Liver (tissue), 9 donors: ENCODE data around the gene ARHGEF33. TPM values are rescaled to one million over a fixed set of nuclear protein-coding genes. Genes with fewer than 3 reads are reported as not detected.
"Not testable (repeated sequence)": the region's sequence is repeated elsewhere in the genome, so short reads cannot be mapped to it uniquely, and the experiment has no call there.

Experiments used
- DNase-seq: peaks from one replicate; pipeline ENCODE4 v3.0.0-alpha.2; 2017; ENCODE audit warnings: low spot score
- H3K27ac ChIP-seq, 2 donors: one replicate each; pipeline ENCODE4 v1.7.0; 2013; ENCODE audit warnings: inconsistent platforms in 2 of 2, low read length in 2 of 2, control low read depth in 1 of 2, low read depth in 1 of 2, mild to moderate bottlenecking in 1 of 2
- H3K27me3 ChIP-seq, 4 donors: one replicate each; pipeline versions ENCODE4 v1.6.1 to v1.7.0; 2013; ENCODE audit warnings: low read length in 3 of 4, inconsistent platforms in 1 of 4, mild to moderate bottlenecking in 1 of 4, moderate library complexity in 1 of 4; ENCODE audit not compliant: control insufficient read depth in 4 of 4, insufficient read depth in 4 of 4
- H3K36me3 ChIP-seq, 4 donors: one replicate each; pipeline versions ENCODE4 v1.6.1 to v1.7.0; 2013; ENCODE audit warnings: low read length in 3 of 4, mild to moderate bottlenecking in 3 of 4, low read depth in 1 of 4, moderate library complexity in 1 of 4; ENCODE audit not compliant: control insufficient read depth in 4 of 4, insufficient read depth in 3 of 4
- H3K4me1 ChIP-seq, 4 donors: one replicate each; pipeline versions ENCODE4 v1.6.1 to v1.7.0; 2013; ENCODE audit warnings: low read length in 3 of 4, mild to moderate bottlenecking in 3 of 4, moderate library complexity in 1 of 4; ENCODE audit not compliant: control insufficient read depth in 4 of 4, insufficient read depth in 4 of 4
- H3K4me3 ChIP-seq, 3 donors: one replicate each; pipeline versions ENCODE4 v1.6.1 to v1.7.0; 2013; ENCODE audit warnings: low read length in 3 of 3, control low read depth in 1 of 3, low read depth in 1 of 3, mild to moderate bottlenecking in 1 of 3
- H3K9ac ChIP-seq, 2 donors: one replicate each; pipeline ENCODE4 v1.7.0; 2013; ENCODE audit warnings: low read length in 2 of 2, mild to moderate bottlenecking in 2 of 2, moderate library complexity in 2 of 2, control low read depth in 1 of 2, low read depth in 1 of 2
- H3K9me3 ChIP-seq, 4 donors: one replicate each; pipeline versions ENCODE4 v1.6.1 to v1.7.0; 2013; ENCODE audit warnings: low read length in 3 of 4; ENCODE audit not compliant: control insufficient read depth in 4 of 4
- ATF3 ChIP-seq: IDR thresholded peaks from 2 replicates; pipeline ENCODE4 v1.6.1; 2016; ENCODE audit warnings: antibody characterized with exemption
- CTCF ChIP-seq: fragments of 150-350 bp; IDR thresholded peaks from 2 replicates; pipeline ENCODE4 v1.5.1; 2017; ENCODE audit warnings: improper control_type of control experiment, low read depth, low read length; ENCODE audit not compliant: missing input control
- EGR1 ChIP-seq, 2 donors: IDR thresholded peaks; 2 replicates each; pipeline ENCODE4 v1.6.1; 2016 to 2018; ENCODE audit warnings: antibody characterized with exemption in 2 of 2, low read depth in 2 of 2
- FOXA1 ChIP-seq: IDR thresholded peaks from 2 replicates; pipeline ENCODE4 v1.6.1; 2016; ENCODE audit warnings: antibody characterized with exemption
- FOXA2 ChIP-seq: IDR thresholded peaks from 2 replicates; pipeline ENCODE4 v1.6.1; 2016; ENCODE audit warnings: antibody characterized with exemption
- GABPA ChIP-seq, 2 donors: IDR thresholded peaks in 1 of 2; conservative IDR thresholded peaks in 1 of 2; 2 replicates each; pipeline ENCODE4 v1.6.1; 2016; ENCODE audit warnings: antibody characterized with exemption in 2 of 2, mild to moderate bottlenecking in 1 of 2, moderate library complexity in 1 of 2
- HNF4A ChIP-seq, 2 donors: conservative IDR thresholded peaks; 2 replicates each; pipeline ENCODE4 v1.6.1; 2016; ENCODE audit warnings: antibody characterized with exemption in 2 of 2, mild to moderate bottlenecking in 2 of 2
- HNF4G ChIP-seq: IDR thresholded peaks from 2 replicates; pipeline ENCODE4 v1.6.1; 2016; ENCODE audit warnings: antibody characterized with exemption
- JUND ChIP-seq, 2 donors: IDR thresholded peaks; 2 replicates each; pipeline ENCODE4 v1.6.1; 2016; ENCODE audit warnings: antibody characterized with exemption in 2 of 2
- MAX ChIP-seq: IDR thresholded peaks from 2 replicates; pipeline ENCODE4 v1.6.1; 2016; ENCODE audit warnings: antibody characterized with exemption
- NR2F2 ChIP-seq: IDR thresholded peaks from 2 replicates; pipeline ENCODE4 v1.6.1; 2016; ENCODE audit warnings: antibody characterized with exemption
- RAD21 ChIP-seq, 2 donors: IDR thresholded peaks; 2 replicates each; pipeline ENCODE4 v1.6.1; 2016; ENCODE audit warnings: antibody characterized with exemption in 2 of 2, mild to moderate bottlenecking in 2 of 2
- REST ChIP-seq: IDR thresholded peaks from 2 replicates; pipeline ENCODE4 v1.6.1; 2016; ENCODE audit warnings: antibody characterized with exemption, mild to moderate bottlenecking
- RXRA ChIP-seq, 2 donors: IDR thresholded peaks; 2 replicates each; pipeline ENCODE4 v1.6.1; 2017 to 2018; ENCODE audit warnings: antibody characterized with exemption in 2 of 2, mild to moderate bottlenecking in 1 of 2
- SP1 ChIP-seq: IDR thresholded peaks from 2 replicates; pipeline ENCODE4 v1.6.1; 2018; ENCODE audit warnings: antibody characterized with exemption, mild to moderate bottlenecking
- TAF1 ChIP-seq: conservative IDR thresholded peaks from 2 replicates; pipeline ENCODE4 v1.6.1; 2016; ENCODE audit warnings: antibody characterized with exemption, mild to moderate bottlenecking
- YY1 ChIP-seq: IDR thresholded peaks from 2 replicates; pipeline ENCODE4 v1.6.1; 2016; ENCODE audit warnings: antibody characterized with exemption, mild to moderate bottlenecking
- ZBTB33 ChIP-seq: IDR thresholded peaks from 2 replicates; pipeline ENCODE4 v1.6.1; 2016; ENCODE audit warnings: antibody characterized with exemption
- WGBS: extraction: QIAGEN DNeasy Blood & Tissue Kit; methylation state at CpG from one replicate; pipeline ENCODE4 v1.1.7; 2013; 5-methylcytosine and 5-hydroxymethylcytosine counted together
- polyA plus RNA-seq, 2 donors: library from polyadenylated mRNA; stranded (reverse) in 1 of 2; unstranded in 1 of 2; fragments of 200-250 nt in 1 of 2; fragments of >200 nt in 1 of 2; fragmentation: Nextera tagmentation in 1 of 2; extraction: Ambion mirVana in 1 of 2; gene quantifications; one replicate each; pipeline versions ENCODE4 v1.2.1 to v1.2.3, GENCODE V29; 2013 to 2015
- total RNA-seq, 2 donors: library from RNA; depleted of rRNA; stranded (reverse); fragments of >200 nt; gene quantifications; one replicate each; pipeline ENCODE4 v1.2.3, GENCODE V29; 2014
- donor health status: healthy.
- donor health status: healthy.
- donor health status: healthy.
- donor health status: healthy.
- donor health status: healthy.

The ARHGEF33 gene
- total and polyA plus RNA-seq, 4 donors = 0.05 to 0.33 (median 0.08) TPM; not detected in 1

- Histone ChIP-seq H3K9me3 (no peaks in the 10 kb centered on the region), H3K4me1 (no peaks in the 10 kb centered on the region), H3K27ac (no peak overlapping the region), H3K9ac (no peak overlapping the region), H3K27me3 (no peaks in the 10 kb centered on the region), H3K4me3 (no peak overlapping the region), H3K36me3 (no peaks in the 10 kb centered on the region)
- no peak for DNase-seq
- 84% methylated on average over 5 of the region's 5 CpGs for WGBS
- TF ChIP-seq CTCF = no peak
- TF ChIP-seq HNF4G = no peak
Observed at GRCh38 chr2:38934742-38935141, 45.1 kb downstream of the ARHGEF33 start.

- Histone ChIP-seq H3K9me3 (no peaks in the 10 kb centered on the region), H3K36me3 (no peaks in the 10 kb centered on the region), H3K9ac (no peak overlapping the region), H3K27ac (no peak overlapping the region), H3K4me3 (no peak overlapping the region), H3K4me1 (no peaks in the 10 kb centered on the region), H3K27me3 (no peaks in the 10 kb centered on the region)
- DNase-seq = no peak
- WGBS = 92% methylated on average over 4 of the region's 4 CpGs
- TF ChIP-seq RXRA (IDR thresholded peaks at IDR 0.05) = no peak
- no peak for TF ChIP-seq HNF4G
- TF ChIP-seq ZBTB33 = no peak
- TF ChIP-seq JUND (IDR thresholded peaks at IDR 0.05) = no peak
- TF ChIP-seq FOXA2 = no peak
- no peak for TF ChIP-seq CTCF
- TF ChIP-seq REST = no peak
- TF ChIP-seq ATF3 = no peak
- no peak for TF ChIP-seq RAD21 (IDR thresholded peaks at IDR 0.05)
- no peak for TF ChIP-seq GABPA (IDR thresholded peaks at IDR 0.05 in 1 of 2, conservative IDR thresholded peaks at IDR 0.05 in 1 of 2)
- TF ChIP-seq TAF1 = no peak
- no peak for TF ChIP-seq HNF4A (conservative IDR thresholded peaks at IDR 0.05)
- no peak for TF ChIP-seq MAX
- no peak for TF ChIP-seq NR2F2
- no peak for TF ChIP-seq SP1
- no peak for TF ChIP-seq FOXA1
- no peak for TF ChIP-seq EGR1 (IDR thresholded peaks at IDR 0.05; ENCODE audit: low read depth in 2 of 2)
- no peak for TF ChIP-seq YY1
Observed at GRCh38 chr2:38935568-38936172, 46.0 kb downstream of the ARHGEF33 start.

- H3K36me3 ChIP-seq, H3K27ac ChIP-seq, H3K27me3 ChIP-seq, H3K4me1 ChIP-seq, H3K9ac ChIP-seq, H3K4me3 ChIP-seq, DNase-seq, H3K9me3 ChIP-seq: not testable (repeated sequence)
- WGBS = 95% methylated on average over 6 of the region's 6 CpGs
Observed at GRCh38 chr2:38936516-38936915, 46.8 kb downstream of the ARHGEF33 start.
